Mucosa of descending colon (tissue), 3 donors: Measurements from ENCODE around the gene IKZF3. TPM values are rescaled to one million over a fixed set of nuclear protein-coding genes. Genes with fewer than 3 reads are reported as not detected.

Experiments
- ATAC-seq: fragments of 200-7000 bp; cut with Tn5 transposase; one replicate; pipeline ENCODE4 v1.9.1; 2020; ENCODE audit warnings: mild to moderate bottlenecking, moderate library complexity
- DNase-seq, 3 donors: peaks; one replicate each; pipeline ENCODE4 v3.0.0-alpha.2; 2020
- H3K36me3 ChIP-seq: fragments of 200-600 bp; one replicate; pipeline ENCODE4 v1.8.0; 2021; ENCODE audit warnings: low read depth, mild to moderate bottlenecking
- H3K4me1 ChIP-seq: fragments of 200-600 bp; one replicate; pipeline ENCODE4 v1.8.0; 2021; ENCODE audit warnings: low read depth, mild to moderate bottlenecking
- H3K4me3 ChIP-seq: fragments of 200-600 bp; one replicate; pipeline ENCODE4 v1.8.0; 2021; ENCODE audit warnings: mild to moderate bottlenecking
- H3K9me3 ChIP-seq: fragments of 200-600 bp; one replicate; pipeline ENCODE4 v1.8.0; 2021; ENCODE audit warnings: mild to moderate bottlenecking
- intact Hi-C, 2 donors: fragments of 100-400 bp; cut with DNase I in 1 of 2; cut with micrococcal nuclease in 1 of 2; formaldehyde crosslinking; loops; one replicate each; pipeline versions ENCODE4 v1.11.0 to v1.11.1; 2022; cut with DNase I, micrococcal nuclease
- total RNA-seq, 3 donors: library from RNA; stranded (reverse); fragmentation: NEBNext Ultra II Directional in 2 of 3; extraction: Animal tissue kit (Norgen Biotek cat#: 25700) in 2 of 3; gene quantifications; one replicate each; pipeline versions ENCODE4 v1.2.1 to v1.2.4, GENCODE V29; 2021 to 2023
- TF ChIP-seq, protein P1 (sequence below): fragments of 200-600 bp; IDR thresholded peaks from one replicate; pipeline ENCODE4 v1.8.0; 2022; ENCODE audit warnings: antibody characterized with exemption, mild to moderate bottlenecking
- donor health status: DM: no; HTN: no; CAD: no; lungs with moderate emphysema.
- donor health status: DM: no; HTN: no; CAD: no.
- donor health status: DM: no; HTN: yes; CAD: no.

Gene IKZF3
- total RNA-seq, 3 donors from 2014 or later, result 3.5 to 5.3 (median 4.6) TPM

DNA sequence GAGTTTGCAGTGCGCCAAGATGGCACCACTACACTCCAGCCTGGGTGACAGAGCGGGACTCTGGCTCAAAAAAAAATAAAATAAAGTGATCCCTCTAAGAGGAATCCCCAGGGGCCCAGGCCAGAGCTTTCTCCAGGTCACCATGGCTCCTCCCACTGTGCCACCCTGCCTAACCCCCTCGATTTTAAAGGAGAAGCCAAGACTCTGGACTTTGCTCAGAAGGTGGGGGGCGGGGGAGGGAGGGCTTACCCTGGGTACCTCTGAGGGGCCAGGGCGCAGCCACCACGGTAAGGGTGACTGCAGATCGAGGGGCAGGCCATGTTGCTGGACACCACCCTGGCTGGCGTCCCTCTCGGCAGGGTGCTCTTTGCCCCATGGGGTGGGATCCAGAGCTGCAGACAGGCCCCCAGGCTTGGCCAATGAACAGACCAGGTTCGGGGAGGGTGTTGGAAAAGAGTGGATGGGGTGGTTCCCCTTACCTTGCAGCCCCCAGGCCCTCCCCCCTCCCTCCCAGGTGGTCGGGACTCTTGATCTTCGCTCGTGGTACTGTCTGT is 126.8 kb downstream of the IKZF3 start:
- intact Hi-C loops, result no loop called here
- Histone ChIP-seq H3K4me3 (peak overlapping the region; percentile 46), H3K36me3 (no peaks in the 10 kb centered on the region), H3K9me3 (no peaks in the 10 kb centered on the region), H3K4me1 (peaks cover 24% of the 10 kb centered on the region)
- DNase-seq, result peak in 1 of 3 donors; percentile 66
- peak; percentile 7 for ATAC-seq
- TF ChIP-seq, protein P1, sequence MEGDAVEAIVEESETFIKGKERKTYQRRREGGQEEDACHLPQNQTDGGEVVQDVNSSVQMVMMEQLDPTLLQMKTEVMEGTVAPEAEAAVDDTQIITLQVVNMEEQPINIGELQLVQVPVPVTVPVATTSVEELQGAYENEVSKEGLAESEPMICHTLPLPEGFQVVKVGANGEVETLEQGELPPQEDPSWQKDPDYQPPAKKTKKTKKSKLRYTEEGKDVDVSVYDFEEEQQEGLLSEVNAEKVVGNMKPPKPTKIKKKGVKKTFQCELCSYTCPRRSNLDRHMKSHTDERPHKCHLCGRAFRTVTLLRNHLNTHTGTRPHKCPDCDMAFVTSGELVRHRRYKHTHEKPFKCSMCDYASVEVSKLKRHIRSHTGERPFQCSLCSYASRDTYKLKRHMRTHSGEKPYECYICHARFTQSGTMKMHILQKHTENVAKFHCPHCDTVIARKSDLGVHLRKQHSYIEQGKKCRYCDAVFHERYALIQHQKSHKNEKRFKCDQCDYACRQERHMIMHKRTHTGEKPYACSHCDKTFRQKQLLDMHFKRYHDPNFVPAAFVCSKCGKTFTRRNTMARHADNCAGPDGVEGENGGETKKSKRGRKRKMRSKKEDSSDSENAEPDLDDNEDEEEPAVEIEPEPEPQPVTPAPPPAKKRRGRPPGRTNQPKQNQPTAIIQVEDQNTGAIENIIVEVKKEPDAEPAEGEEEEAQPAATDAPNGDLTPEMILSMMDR, result no peak

DNA sequence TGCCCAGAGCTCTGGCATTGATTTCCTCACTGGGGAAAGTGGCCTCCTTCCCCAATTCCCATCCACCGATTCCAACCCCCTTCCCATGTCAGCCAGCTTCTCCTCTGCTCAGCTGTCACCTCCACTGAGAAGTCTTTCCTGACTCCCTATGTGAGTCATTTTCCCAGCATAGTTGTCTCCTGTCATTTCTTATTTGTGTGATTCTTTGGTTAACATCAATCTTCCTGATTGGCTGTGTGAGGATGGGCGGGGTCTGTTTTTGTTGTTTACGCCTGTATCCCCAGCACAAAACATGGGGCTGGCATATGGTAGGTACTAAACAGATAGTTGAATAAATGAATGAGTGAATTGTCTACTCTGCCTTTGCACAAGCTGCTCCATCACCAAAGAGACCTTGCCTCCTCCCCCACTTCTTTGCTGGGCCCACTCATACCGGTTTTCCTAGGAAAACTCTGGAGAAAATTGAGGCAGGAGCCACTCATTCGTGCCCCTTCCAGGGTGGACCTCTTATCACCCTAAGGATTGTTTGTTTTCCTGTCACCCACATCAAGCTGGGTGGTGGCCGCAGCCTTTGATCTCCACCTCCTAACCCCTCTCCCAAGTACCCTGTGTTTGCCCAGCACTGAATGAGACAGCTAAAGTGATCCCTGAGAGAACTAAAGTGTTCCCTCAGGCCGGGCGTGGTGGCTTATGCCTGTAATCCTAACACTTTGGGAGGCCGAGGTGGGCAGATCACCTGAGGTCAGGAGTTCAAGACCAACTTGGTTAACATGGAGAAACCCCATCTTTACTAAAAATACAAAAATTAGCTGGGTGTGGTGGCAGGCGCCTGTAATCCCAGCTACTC is 127.6 kb downstream of the IKZF3 start:
- no peaks in the 10 kb centered on the region for H3K36me3 ChIP-seq
- intact Hi-C loops, result no loop called here
- DNase-seq (no peak), ATAC-seq (no peak)
- peaks cover 24% of the 10 kb centered on the region for H3K4me1 ChIP-seq
- TF ChIP-seq, protein P1, result no peak
- no peaks in the 10 kb centered on the region for H3K9me3 ChIP-seq
- no peak overlapping the region for H3K4me3 ChIP-seq

DNA sequence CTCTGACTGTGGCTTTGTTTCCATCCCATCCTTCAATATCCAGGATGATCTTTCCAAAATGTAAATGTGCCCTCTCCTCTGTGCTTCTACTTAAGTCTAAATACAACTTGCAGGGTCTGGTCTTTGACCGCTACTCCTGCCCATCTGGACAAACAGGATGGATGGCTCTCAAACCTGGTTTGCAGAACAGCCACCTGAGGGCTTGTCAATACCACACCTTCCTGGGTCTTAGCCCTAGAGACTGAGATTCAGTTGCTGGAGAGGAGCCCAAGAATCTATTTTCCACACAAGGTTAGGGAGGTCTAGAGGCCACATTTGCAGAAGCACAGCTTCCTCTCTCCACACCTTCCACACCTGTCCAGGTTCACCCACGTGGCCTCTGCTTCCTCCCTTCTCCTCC is 128.2 kb downstream of the IKZF3 start:
- Histone ChIP-seq H3K9me3 (no peaks in the 10 kb centered on the region), H3K4me1 (peaks cover 22% of the 10 kb centered on the region), H3K4me3 (no peak overlapping the region), H3K36me3 (no peaks in the 10 kb centered on the region)
- intact Hi-C loops, result no loop called here
- ATAC-seq (no peak), DNase-seq (no peak)
- TF ChIP-seq, protein P1, result no peak

DNA sequence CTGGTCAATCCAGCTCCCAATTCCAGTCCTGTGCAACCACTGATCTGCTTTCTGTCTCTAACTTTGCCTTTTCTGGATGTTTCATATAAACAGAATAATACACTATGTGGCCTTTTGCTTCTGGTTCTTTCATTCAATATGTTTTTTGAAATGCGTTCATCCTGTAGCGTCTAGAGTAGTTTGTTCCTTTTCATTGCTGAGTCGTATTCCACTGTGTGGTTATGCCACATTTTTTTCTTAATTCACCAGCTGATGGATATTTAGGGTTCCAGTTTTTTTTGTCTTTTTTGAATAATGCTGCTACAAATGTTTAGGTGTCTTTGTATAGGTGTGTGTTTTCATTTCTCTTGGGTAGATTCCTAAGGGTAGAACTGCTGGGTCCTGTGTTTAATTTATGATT is 131.5 kb downstream of the IKZF3 start:
- DNase-seq (no peak), ATAC-seq (no peak)
- TF ChIP-seq, protein P1, result no peak
- no peaks in the 10 kb centered on the region for H3K36me3 ChIP-seq
- H3K4me1 ChIP-seq, result peaks cover 11% of the 10 kb centered on the region
- intact Hi-C loops, result no loop called here
- H3K4me3 ChIP-seq, result no peak overlapping the region
- H3K9me3 ChIP-seq, result no peaks in the 10 kb centered on the region

DNA sequence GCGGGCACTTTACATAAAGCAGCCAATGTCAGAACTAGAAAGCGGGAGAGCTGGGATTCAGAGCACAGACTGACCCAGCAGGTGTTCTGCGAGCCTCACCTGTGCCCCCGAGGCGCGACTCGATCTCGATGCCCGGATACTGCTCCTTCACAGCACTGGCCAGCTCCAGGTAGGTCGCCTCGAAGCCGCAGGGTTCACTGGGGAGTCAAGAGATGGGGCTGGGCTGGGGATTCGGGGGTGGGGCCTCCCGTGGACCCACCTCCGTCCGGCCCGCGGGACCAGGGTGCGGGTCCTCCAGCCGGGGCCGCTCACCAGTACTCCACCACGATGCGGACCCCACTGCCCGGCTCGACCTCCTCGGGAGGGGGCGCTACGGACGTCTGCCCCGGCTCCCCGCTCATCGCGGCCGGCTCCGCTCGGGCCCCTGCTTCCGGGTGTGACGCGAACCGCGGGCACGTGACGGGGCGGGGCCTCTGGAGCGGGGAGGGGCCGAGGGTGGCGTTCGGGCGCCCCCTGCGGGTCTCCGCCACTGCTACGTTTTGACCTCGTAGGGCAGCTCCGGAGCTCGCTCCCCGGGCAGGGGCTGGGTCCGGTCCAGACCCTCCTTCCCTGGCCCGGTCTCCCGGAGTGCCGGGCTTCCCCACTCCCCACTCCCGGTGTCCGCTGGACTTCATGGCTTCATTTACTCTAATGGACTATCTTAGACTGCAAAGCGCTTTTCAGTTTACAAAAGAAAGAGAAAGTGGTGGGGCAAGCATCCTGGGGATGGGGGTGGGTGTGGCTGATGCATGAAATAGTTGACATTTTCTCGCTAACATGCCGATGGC is 133.8 kb downstream of the IKZF3 start, which contains the start of gene MIEN1:
MIEN1 (minus strand) TSS at position 438 of the 827 bp plus-strand sequence; CDS start at position 401, 37 bp downstream.
- peak; percentile 99 for ATAC-seq
- intact Hi-C loops, result no loop called here
- TF ChIP-seq, protein P1, result peak; percentile 94
- DNase-seq, result peak; percentile 94 to 97 (median 96)
- H3K36me3 ChIP-seq, result no peaks in the 10 kb centered on the region
- peaks cover 7% of the 10 kb centered on the region for H3K4me1 ChIP-seq
- no peaks in the 10 kb centered on the region for H3K9me3 ChIP-seq
- peak within 1 kb of the TSS; percentile 31 for H3K4me3 ChIP-seq
